Neuronal stem cell (in vitro differentiated cells): Measurements from ENCODE around the gene TMEM107.
"Not testable (repeated sequence)": the region's sequence is repeated elsewhere in the genome, so short reads cannot be mapped to it uniquely, and the experiment has no call there.

Source experiments
- DNase-seq: peaks from one replicate; pipeline ENCODE4 v3.0.0-alpha.2; 2013; ENCODE audit warnings: low spot score
- H2AFZ ChIP-seq: one replicate; pipeline ENCODE4 v1.6.1; 2013; ENCODE audit warnings: mild to moderate bottlenecking, low read length, inconsistent platforms
- H2AK5ac ChIP-seq: 2 replicates; pipeline ENCODE4 v1.6.1; 2013; ENCODE audit warnings: low read depth, mild to moderate bottlenecking, inconsistent platforms, low read length, moderate library complexity, mixed read lengths
- H2BK120ac ChIP-seq: 2 replicates; pipeline ENCODE4 v1.6.1; 2013; ENCODE audit warnings: low read depth, mild to moderate bottlenecking, inconsistent platforms, low read length, moderate library complexity, mixed read lengths
- H2BK12ac ChIP-seq: one replicate; pipeline ENCODE4 v1.6.1; 2013; ENCODE audit warnings: low read length, inconsistent platforms
- H2BK15ac ChIP-seq: 2 replicates; pipeline ENCODE4 v1.6.1; 2013; ENCODE audit warnings: mild to moderate bottlenecking, low read length, inconsistent platforms, mixed read lengths
- H2BK5ac ChIP-seq: one replicate; pipeline ENCODE4 v1.6.1; 2013; ENCODE audit warnings: inconsistent platforms, mild to moderate bottlenecking, low read length, moderate library complexity
- H3K14ac ChIP-seq: one replicate; pipeline ENCODE4 v1.6.1; 2013; ENCODE audit warnings: low read length, inconsistent platforms
- H3K18ac ChIP-seq: 2 replicates; pipeline ENCODE4 v1.6.1; 2013; ENCODE audit warnings: low read length, inconsistent platforms
- H3K23ac ChIP-seq: 2 replicates; pipeline ENCODE4 v1.6.1; 2013; ENCODE audit warnings: low read depth, mild to moderate bottlenecking, mixed read lengths, low read length, inconsistent platforms; ENCODE audit not compliant: poor library complexity
- H3K27ac ChIP-seq: replicated peaks from 3 replicates; pipeline ENCODE4 v1.5.1; 2013; ENCODE audit warnings: low read length, inconsistent platforms
- H3K27me3 ChIP-seq, 3 experiments: 2 replicates each; pipeline ENCODE4 v1.6.1; 2013; ENCODE audit warnings: low read length in 3 of 3, mild to moderate bottlenecking in 2 of 3, inconsistent platforms in 1 of 3, low read depth in 1 of 3, mixed read lengths in 1 of 3, moderate library complexity in 1 of 3; ENCODE audit not compliant: control insufficient read depth in 3 of 3, insufficient read depth in 3 of 3
- H3K36me3 ChIP-seq, 2 donors: replicated peaks in 1 of 2; 2 replicates each; pipeline ENCODE4 v1.6.1; 2013; ENCODE audit warnings: low read length in 2 of 2; ENCODE audit not compliant: control insufficient read depth in 2 of 2, insufficient read depth in 2 of 2
- H3K4ac ChIP-seq: 2 replicates; pipeline ENCODE4 v1.6.1; 2013; ENCODE audit warnings: inconsistent platforms, mild to moderate bottlenecking, low read length, moderate library complexity
- H3K4me1 ChIP-seq, 2 donors: 1 replicate in 1 of 2; 2 replicates in 1 of 2; pipeline ENCODE4 v1.6.1; 2013; ENCODE audit warnings: low read length in 2 of 2, low read depth in 1 of 2; ENCODE audit not compliant: control insufficient read depth in 2 of 2, insufficient read depth in 1 of 2
- H3K4me2 ChIP-seq: one replicate; pipeline ENCODE4 v1.6.1; 2013; ENCODE audit warnings: mild to moderate bottlenecking, low read length, inconsistent platforms; ENCODE audit not compliant: insufficient read depth, poor library complexity, severe bottlenecking
- H3K4me3 ChIP-seq, 2 donors: 2 replicates each; pipeline ENCODE4 v1.5.1; 2013; ENCODE audit warnings: low read length in 2 of 2, mild to moderate bottlenecking in 2 of 2, inconsistent platforms in 1 of 2, moderate library complexity in 1 of 2
- H3K79me1 ChIP-seq: one replicate; pipeline ENCODE4 v1.6.1; 2013; ENCODE audit warnings: low read depth, mild to moderate bottlenecking, inconsistent platforms, low read length, moderate library complexity
- H3K9ac ChIP-seq: one replicate; pipeline ENCODE4 v1.6.1; 2013; ENCODE audit warnings: mild to moderate bottlenecking, low read depth, low read length, inconsistent platforms; ENCODE audit not compliant: poor library complexity
- H3K9me3 ChIP-seq, 2 donors: replicated peaks in 1 of 2; 2 replicates each; pipeline versions ENCODE3 to v1.6.1; 2013; ENCODE audit warnings: low read length in 2 of 2, mild to moderate bottlenecking in 2 of 2, inconsistent platforms in 1 of 2, low read depth in 1 of 2, mixed read lengths in 1 of 2, moderate library complexity in 1 of 2; ENCODE audit not compliant: control insufficient read depth in 2 of 2, insufficient read depth in 1 of 2
- H4K8ac ChIP-seq: one replicate; pipeline ENCODE4 v1.6.1; 2013; ENCODE audit warnings: low read depth, mild to moderate bottlenecking, inconsistent platforms, low read length, moderate library complexity
- H4K91ac ChIP-seq: one replicate; pipeline ENCODE4 v1.6.1; 2013; ENCODE audit warnings: low read length, low read depth, mild to moderate bottlenecking, inconsistent platforms; ENCODE audit not compliant: poor library complexity
- WGBS, 2 donors: extraction: QIAGEN DNeasy Blood & Tissue Kit; methylation state at CpG; one replicate each; pipeline ENCODE4 v1.1.7; 2013; ENCODE audit warnings: missing lambda C conversion rate in 2 of 2, mixed read lengths in 1 of 2; ENCODE audit not compliant: insufficient read length in 2 of 2, insufficient replicate concordance in 1 of 2; ENCODE audit errors: extremely low coverage in 2 of 2; 5-methylcytosine and 5-hydroxymethylcytosine counted together

Gene TMEM107

DNA sequence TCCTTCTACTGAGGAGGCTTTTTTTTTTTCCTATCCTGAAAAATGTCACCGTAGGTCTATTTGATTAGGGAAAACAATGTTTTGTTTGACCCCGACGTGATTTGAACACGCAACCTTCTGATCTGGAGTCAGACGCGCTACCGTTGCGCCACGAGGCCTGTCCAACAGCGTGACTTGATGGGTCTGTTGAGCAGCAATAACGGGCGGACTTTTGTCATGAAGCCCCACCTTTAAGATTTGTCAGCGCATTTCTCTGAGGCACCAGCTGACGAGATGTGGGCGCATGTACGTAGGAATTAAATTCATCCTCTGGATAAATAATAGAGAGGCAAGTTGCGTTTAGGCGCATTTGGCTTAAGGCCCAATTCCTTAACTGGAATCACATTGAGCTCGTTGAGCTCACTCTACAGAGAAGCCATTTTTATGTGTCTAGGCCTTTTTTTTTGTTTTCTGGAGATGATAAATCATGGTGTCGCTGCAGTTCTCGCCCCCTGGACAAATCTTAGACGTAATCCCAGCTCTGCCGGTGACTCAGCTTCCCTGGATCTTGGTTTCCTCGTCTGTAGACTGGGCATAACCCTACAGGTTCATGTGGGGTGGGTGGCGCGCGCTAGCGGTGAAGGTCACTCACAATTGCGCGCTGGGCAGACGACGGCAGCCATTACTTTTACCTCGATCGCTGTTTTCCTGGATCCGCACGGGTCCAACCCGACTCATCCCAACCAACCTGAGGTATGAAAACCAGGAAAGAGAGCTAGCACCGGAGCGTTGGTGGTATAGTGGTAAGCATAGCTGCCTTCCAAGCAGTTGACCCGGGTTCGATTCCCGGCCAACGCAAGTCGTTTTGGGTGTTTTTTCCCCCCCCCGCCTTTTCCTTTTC is 44.8 kb upstream of the TMEM107 start:
- H2AK5ac ChIP-seq: no peak overlapping the region
- H3K9me3 ChIP-seq: no peaks in the 10 kb centered on the region
- no peaks in the 10 kb centered on the region for H3K36me3 ChIP-seq
- no peak overlapping the region for H2BK120ac ChIP-seq
- peak overlapping the region; percentile 70 for H3K4me2 ChIP-seq
- H4K91ac ChIP-seq: no peak overlapping the region
- H3K4me3 ChIP-seq: peak overlapping the region; percentile 70 to 92
- no peak overlapping the region for H2BK15ac ChIP-seq
- peak overlapping the region; percentile 85 for H2BK5ac ChIP-seq
- H3K9ac ChIP-seq: peak overlapping the region; percentile 79
- peaks cover 4 to 8% of the 10 kb centered on the region in 2 donors for H3K4me1 ChIP-seq
- no peak overlapping the region for H2BK12ac ChIP-seq
- no peak overlapping the region for H3K14ac ChIP-seq
- peak overlapping the region; percentile 68 for H3K27ac ChIP-seq
- no peak overlapping the region for H3K4ac ChIP-seq
- H3K79me1 ChIP-seq: no peaks in the 10 kb centered on the region
- no CpG with 5 or more reads among the region's 45 CpGs for WGBS, 2 donors
- H3K18ac ChIP-seq: peak overlapping the region; percentile 77
- no peak overlapping the region for H4K8ac ChIP-seq
- H3K27me3 ChIP-seq: no peaks in the 10 kb centered on the region
- H2AFZ ChIP-seq: peak overlapping the region; percentile 94
- peak overlapping the region; percentile 52 for H3K23ac ChIP-seq
- peak; percentile 97 for DNase-seq

DNA sequence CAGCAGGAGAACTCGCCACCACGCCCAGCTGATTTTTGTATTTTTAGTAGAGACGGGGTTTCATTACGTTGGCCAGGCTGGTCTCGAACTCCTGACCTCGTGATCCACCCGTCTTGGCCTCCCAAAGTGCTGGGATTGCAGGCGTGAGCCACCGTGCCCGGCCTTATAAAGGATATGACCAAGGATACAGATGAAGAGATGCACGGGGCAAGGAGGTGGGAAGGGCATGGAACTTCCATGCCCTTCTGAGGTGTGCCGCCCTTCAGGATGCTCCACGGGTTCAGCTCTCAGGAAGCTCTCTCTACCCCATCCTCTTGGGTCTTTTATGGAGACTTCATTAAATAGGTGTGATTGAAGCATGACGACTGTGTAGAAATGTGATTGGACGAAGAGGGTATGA is 37.8 kb upstream of the TMEM107 start:
- not testable (repeated sequence) for DNase-seq, H3K23ac ChIP-seq, H3K4me1 ChIP-seq, H2BK5ac ChIP-seq, H3K9ac ChIP-seq, H3K9me3 ChIP-seq, H3K4me3 ChIP-seq, H3K14ac ChIP-seq, H3K27ac ChIP-seq, H2BK15ac ChIP-seq, H2AK5ac ChIP-seq, H2BK12ac ChIP-seq, H3K79me1 ChIP-seq, H3K27me3 ChIP-seq, H3K4ac ChIP-seq, H3K36me3 ChIP-seq, H2BK120ac ChIP-seq, H3K18ac ChIP-seq, H3K4me2 ChIP-seq, H2AFZ ChIP-seq, H4K91ac ChIP-seq, H4K8ac ChIP-seq
- WGBS, 2 donors: no CpG with 5 or more reads among the region's 15 CpGs

DNA sequence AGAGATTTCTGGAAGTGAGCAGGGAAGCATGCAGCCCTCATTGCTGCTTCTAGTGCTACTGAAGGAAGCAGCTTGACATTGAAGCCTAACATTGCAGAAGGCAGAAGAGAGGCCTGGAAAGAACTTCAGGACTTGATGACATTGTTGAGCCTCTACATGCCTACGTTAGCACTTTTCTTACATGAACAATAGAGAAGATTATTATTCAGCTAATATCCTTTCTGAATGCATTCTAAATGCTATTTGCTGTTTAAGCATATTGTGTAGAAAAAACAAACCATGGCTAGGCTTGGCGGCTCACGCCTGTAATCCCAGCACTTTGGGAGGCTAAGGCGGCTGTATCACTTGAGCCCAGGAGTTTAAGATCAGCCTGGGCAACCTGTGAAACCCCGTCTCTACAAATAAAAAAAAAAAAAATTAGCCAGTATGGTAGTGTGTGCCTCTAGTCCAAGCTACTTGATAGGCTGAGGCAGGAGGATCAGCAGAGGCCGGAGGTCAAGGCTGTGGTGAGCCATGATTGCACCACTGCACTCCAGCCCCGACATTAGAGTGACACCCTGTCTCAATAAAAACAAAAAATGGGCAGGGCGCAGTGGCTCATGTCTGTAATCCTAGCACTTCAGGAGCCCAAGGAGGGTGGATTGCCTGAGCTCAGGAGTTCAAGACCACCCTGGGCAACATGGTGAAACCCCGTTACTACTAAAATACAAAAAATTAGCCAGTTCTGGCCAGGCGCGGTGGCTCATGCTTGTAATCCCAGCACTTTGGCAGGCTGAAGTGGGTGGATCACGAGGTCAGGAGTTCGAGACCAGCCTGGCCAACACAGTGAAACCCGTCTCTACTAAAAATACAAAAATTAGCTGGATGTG is 36.4 kb upstream of the TMEM107 start:
- WGBS, 2 donors: no CpG with 5 or more reads among the region's 14 CpGs

More for the DNA sequence above, 36.4 kb upstream of the TMEM107 start:
- Histone ChIP-seq H3K9me3 (no peaks in the 10 kb centered on the region), H2BK15ac (no peak overlapping the region), H3K18ac (no peak overlapping the region), H4K91ac (no peak overlapping the region), H3K4me2 (no peak overlapping the region), H2BK5ac (no peak overlapping the region), H2AK5ac (no peak overlapping the region), H3K4ac (no peak overlapping the region), H3K4me1 (peaks cover 6 to 9% of the 10 kb centered on the region in 2 donors), H3K27ac (no peak overlapping the region), H2BK120ac (no peak overlapping the region), H4K8ac (no peak overlapping the region), H3K36me3 (peaks cover 3 to 13% of the 10 kb centered on the region in 2 donors), H2AFZ (no peak overlapping the region), H3K4me3 (no peak overlapping the region), H3K23ac (no peak overlapping the region), H3K9ac (no peak overlapping the region), H3K79me1 (peaks cover 3% of the 10 kb centered on the region), H2BK12ac (no peak overlapping the region), H3K27me3 (no peaks in the 10 kb centered on the region), H3K14ac (no peak overlapping the region)
- DNase-seq: no peak
